ENCODE measurements around the gene OR7D2.
"Not testable (repeated sequence)": the region's sequence is repeated elsewhere in the genome, so short reads cannot be mapped to it uniquely, and the experiment has no call there.

OR7D2 gene

DNA sequence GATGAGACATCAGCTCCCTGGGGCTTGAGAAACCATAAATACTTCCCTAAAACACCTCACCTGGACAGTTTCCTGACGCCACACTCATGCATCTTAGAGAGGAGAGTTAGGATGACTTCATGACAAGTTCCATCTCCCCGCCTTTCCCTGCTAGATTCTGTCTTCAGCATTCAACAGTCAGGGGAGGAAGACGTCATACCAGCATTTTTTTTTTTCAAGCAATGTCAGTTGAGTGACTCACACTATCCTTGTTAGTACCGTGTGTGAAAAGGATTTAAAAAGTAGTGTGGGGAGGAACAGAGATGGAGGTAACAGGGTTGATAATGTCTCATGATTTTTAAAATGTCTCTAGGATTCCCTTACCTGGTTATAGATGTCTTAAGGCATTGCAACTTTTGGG lies at the start of gene OR7D2:
OR7D2 (plus strand) TSS at position 79 of the 400 bp plus-strand sequence. CDS start 6,803 bp downstream, outside the sequence.
- DNase-seq = no peak

DNA sequence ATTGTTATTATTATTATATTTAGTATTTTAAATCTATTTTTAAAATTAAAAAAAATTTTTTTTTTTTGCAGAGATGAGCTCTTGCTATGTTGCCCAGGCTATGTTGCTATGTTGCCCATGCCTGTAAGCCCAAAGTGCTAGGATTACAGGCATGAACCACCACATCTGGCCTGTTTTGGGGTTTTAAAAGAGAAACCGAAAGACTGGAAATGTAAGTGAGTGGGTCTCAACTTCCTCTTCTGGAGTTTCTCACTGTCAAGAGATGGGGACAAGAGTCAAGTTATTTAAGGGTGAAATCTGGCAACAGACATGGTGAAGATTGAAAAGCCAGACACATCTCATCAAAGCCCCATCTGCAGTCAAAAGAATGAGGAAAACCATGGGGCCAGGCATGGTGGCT lies 47.8 kb upstream of the OR7D2 start:
- no peak for DNase-seq

DNA sequence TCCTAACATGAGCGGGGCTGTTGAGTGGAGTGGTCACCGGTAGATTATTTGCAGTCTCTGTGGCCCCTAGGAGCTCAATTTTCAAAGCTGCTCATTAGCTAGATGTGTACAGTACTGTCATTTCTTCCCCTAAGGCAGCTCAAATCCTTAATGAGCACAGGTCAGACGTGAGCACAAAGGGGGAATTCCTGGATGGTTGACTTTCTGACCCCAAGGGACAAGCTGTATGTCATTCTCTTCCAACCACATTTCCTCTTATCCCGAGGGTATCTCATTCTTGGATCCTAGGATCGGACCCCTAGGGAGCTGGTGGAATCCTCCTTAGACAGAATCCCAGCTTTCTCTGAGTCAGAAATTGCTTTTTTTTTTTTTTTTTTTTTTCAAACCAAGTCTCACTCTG lies 46.4 kb upstream of the OR7D2 start:
- DNase-seq = no peak

DNA sequence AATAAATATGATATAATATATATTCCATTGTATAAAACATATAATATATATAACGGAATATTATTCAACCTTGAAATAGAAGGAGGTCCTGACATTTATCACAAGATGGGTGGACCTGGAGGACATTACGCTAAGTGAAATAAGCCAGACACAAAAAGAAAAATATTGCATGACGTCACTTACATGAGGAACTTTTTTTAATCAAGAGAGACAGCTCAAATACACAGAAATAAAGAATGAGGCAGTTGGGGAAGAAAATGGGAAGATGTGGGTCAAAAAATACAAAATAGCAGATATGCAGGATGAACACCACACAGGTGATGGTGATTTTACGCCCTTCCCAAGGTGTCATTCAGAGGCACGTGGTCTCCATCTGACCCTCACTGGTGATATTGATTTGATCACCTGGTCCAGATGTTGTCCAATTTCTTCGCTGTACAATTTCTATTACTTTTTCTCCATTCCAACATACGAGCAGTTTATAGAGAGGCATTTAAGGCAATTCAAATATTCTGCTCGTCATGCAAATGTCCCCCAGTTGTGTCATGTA lies 39.1 kb upstream of the OR7D2 start:
- no peak for DNase-seq

DNA sequence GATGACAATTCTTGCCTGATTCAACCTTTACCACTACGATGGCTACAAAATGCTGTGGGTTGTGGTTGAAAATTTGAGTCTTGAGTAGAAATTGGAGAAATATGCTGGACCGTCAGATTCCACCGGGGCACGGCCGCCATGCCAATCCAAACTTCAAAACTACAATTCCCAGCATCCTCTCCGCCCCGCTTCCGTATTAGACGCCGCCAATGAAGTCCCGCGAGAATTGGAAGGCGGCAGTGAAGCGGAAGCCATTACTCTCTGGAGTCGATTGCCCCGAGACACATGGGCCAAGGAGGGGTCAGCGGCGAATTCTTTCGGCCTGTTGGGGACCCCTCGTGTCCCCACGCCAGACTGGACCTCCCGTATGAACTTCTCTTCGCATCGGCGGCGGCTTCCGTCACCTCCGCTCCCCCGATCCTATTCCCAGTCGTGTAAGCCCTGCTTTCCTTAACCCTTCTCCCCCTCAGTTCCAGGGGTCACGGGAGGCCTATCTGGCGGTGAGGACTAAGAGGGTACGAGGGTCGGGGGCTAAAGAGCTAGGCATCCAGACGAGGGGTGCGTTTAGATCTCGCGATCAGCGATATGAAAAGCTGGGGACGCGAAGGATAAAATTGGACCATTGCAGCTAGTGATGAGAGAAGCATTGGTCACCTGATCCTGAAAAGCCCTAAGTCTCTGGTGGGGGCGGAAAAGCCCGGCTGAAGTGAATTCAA lies 38.5 kb upstream of the OR7D2 start, which contains the start of gene ZNF317:
ZNF317 (plus strand) TSS at position 239 of the 716 bp plus-strand sequence. CDS start 15,620 bp downstream, outside the sequence.
- DNase-seq = peak; percentile 81

DNA sequence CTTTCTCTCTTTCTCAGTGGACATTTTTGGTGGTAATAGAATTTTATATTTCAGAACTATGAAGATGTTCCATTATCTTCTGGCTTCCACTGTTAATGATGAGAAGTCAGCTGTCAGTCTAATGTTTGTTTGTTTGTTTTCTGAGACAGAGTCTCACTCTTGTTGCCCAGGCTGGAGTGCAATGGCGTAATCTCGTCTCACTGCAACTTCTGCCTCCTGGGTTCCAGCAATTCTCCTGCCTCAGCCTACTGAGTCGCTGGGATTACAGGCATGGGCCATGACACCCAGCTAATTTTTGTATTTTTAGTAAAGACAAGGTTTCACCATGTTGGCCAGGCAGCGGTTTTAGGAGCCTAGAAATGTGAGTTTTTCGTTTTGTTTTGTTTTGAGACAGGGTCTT lies 33.9 kb upstream of the OR7D2 start:
- no peak for DNase-seq

DNA sequence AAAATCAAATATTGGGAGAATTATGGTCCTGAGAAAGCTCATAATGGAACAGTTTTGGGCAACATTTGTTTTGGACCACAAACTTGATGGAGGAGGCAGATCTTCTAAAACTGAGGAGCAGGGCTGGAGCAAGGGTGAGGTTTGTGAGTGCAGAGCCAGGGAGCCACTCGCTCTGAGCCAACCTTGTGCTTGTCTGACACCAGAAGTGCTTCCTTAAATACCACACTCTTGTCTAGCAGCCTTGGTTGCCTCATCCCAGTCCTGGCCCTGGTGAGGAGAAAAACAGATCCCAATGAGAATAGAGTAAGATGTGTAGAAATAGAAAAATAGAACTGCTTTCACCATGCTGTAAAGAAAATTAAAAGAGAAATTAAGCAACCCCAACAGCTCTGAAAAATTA lies 31.9 kb upstream of the OR7D2 start:
- DNase-seq = no peak

DNA sequence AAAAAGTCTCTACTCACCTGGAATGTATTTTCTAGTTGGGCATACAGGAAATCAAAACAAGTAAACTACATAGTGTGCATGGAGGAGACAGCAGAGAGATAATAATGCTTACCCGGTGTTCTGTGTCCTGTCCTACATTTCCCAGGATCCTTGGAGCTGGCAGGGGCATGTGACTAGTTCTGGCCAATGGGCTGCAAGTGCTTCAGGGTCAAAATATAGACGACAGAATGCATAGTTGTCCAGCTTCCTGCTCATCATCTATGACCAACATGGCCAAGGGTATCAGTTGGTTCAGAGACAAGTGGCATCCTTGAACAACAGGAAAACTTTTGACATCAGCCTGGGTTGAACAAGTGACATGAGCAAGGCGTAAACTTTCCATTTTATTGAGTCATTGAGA lies 30.1 kb upstream of the OR7D2 start:
- no peak for DNase-seq

DNA sequence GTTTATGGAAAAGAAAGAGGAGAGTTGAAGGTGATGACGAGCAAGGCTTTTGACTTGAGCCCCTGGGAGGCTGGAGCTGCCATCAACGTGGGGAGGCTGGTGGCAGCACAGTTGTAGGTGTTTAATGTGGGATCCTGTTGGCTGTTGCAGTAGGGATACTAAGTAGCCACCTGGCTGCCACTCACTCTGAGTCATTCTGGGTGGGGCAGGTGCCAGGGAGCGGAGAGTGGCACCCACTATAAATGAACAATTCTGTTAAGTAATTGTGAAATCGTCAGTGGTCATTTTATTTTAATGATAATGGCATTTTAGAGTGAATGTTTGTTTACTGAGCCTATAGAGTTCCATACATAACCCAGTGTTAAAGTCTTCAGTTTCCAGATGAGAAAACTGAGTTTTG lies 28.8 kb upstream of the OR7D2 start:
- DNase-seq = no peak

DNA sequence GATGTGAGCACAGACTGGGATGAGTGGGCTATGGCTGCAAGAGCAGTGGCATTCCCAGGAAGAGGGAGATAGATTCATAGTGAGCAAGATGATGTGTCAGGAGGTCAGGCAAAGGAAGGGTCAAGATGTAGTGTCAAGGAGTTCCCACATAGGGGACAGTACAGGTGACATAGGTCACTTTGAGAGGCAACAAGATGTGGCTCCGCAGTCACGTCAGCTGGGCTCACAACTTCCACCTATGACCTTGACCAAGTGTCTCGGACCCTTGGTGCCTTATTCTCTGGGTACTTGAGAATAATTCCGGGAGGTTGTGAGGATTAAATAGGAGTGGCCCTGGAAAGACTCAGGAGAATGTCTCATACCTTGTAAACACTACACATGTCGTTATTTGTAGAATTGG lies 28.1 kb upstream of the OR7D2 start:
- no peak for DNase-seq

DNA sequence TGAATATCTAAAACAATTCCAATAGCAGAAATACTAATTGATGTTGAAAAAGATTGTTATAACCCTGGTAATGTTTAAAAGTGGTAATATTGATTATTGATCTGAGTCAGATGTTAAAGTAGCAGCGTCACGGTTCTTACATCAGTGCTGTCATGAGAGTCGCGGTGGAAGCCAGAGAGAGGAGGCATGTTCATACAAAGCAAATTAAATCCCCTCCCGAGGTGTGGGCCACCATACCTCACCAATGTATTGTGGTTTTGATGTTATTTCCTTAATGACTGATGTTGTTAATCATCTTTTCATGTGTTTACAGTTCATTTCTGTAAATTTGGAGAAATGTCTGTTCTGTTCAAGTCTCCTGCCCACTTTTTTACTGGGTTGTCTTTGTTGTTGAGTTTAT lies 27.4 kb upstream of the OR7D2 start:
- no peak for DNase-seq

DNA sequence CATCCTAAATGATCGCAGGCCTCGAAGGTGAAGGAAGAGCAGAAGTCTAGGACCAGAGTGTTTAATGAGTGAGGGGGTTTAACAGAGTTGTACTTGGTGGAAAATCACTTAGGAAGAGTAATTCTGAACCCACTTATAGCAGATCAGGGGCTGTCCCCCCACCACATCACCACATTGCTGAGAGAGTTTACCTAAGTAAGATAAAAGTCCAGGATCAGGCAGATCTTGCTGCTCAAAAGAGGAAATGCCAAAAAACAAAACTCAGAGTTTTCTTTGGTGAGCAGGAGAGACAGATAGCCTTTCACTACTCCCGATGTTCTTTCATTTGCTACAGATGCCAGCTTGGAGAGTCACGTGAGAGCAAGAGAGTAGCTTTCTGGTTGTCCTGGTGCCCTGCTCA lies 23.2 kb upstream of the OR7D2 start:
- no peak for DNase-seq

DNA sequence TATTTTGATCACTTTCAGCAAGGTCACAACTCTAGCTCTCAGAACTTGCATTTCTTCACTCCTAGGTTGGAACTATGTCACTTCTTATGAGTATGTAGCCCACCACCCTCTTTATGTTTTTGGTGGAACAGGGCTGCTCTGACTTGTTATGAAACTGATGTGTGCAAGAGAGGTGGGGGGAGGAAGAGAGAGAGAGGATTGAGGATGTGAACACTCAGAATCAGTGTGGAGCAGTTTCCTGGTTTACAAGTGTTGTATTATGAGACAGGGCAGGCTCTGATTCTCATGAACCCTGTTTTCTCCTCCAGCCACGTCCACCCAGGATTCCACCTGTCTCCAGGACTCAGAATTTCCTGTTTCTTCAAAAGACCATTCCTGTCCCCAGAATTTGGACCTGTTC lies 22.5 kb upstream of the OR7D2 start:
- DNase-seq = no peak

DNA sequence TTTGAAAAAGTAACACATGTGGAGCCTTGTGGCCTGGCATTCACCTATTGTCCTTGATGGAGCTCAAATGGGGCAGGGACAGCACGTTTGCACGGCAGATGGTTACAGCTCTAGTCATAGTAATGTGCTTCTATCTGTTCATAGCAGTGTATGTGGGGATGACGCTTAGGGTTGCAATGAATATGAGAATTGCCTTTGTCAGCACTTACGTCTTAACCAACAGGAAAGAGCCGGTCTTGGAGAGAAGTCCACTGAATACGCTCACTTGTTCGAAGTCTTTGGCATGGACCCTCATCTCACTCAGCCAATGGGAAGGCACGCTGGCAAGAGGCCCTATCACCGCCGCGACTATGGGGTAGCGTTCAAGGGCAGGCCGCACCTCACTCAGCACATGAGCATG lies 18.9 kb upstream of the OR7D2 start:
- no peak for DNase-seq

DNA sequence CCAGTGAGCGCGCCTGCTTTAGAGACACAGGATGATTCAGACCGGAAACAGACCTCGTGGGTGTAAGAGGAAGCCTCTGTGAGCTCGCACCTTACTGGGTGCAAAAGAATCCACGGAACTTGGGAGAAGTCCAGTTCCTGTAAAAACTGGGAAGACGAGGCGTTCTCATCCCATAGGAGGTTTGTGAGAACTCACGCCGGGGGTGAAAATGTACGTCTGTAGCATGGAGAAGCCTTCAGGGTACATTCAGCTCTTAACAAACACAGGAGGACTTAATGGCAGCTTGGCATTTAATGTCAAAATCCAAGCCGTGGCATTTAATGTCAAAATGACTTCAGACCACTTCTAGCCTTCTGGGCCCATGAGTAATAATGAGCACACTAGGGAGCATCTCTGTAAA lies 17.4 kb upstream of the OR7D2 start:
- no peak for DNase-seq

DNA sequence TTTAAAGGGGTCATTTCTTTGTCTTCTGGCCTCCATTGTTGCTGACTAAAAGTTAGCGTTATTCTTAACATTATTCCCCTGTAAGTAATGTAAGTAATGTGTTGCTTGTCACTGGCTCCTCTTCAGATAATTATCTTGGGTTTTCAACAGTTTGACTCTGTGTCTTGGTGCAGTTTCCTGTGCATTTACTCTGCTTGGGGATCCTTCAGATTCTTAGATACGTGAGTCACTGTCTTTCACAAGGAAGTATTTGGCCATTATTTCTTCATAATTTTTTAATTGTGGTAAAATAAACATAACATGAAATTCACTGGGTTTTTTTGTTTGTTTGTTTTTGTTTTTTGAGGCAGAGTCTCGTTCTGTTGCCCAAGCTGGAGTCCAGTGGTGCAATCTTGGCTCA lies 13.5 kb upstream of the OR7D2 start:
- DNase-seq = no peak

DNA sequence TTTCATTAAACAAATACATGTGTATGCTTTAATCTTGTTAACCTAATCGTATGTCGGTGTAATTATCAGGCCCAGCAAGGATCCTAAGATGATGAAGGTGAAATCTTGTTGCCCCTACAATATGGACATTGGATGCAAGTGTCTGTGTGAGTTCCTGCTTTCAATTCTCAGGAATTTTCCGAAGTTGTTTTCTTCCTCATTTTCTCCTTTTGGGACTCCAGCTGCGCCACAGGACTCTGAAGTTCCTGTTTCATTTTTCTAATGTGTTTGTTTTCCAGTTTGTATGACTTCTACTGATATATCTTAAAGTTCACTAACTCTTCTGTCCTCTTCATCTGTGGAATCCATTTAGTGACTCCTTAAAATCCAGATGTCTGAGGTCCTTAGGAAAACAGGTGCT lies 11.9 kb upstream of the OR7D2 start:
- DNase-seq = no peak

DNA sequence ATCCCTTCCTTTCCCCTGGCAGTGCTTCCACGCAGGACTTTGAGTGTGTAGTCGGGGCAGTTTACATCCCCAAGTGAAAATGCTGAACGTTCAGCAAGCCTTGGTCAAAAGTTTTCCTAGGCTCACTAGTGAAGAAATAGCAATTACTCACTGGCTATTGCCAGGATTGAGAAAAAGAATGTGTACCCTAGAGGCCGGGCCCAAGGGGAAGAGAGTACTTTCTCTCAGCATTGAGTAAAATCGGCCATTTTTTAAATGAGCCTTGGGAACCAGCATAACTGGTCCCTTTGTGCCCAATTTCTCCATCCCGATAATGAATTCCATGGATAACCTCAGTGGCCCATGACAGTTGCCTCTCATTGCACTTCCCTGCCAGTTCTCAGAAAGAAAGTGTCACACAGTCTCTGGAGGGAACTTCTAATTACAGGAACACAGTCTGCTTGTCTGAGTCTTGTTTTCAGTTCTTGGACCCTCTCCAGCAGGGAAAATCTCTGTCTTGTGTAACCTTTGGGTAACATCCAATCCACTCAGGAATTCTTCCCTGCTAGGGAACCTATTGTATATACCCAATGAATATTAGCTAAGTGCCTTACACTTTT lies 7.3 kb upstream of the OR7D2 start:
- DNase-seq = no peak

DNA sequence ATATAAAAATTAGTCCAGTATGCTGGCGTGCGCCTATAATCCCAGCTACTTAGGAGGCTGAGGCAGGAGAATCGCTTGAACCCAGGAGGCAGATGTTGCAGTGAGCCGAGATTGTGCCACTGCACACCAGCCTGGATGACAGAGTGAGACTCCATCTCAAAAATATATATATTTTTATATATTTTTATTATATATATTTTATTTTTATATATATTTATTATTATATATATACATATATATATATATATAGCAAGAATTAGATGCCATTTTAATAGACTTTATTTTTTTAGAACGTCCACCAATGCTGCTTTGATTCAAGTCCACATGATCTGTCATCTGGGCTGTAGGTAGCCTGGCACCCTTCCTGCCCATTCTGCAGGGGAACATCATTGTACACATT lies 3.5 kb upstream of the OR7D2 start:
- no peak for DNase-seq

DNA sequence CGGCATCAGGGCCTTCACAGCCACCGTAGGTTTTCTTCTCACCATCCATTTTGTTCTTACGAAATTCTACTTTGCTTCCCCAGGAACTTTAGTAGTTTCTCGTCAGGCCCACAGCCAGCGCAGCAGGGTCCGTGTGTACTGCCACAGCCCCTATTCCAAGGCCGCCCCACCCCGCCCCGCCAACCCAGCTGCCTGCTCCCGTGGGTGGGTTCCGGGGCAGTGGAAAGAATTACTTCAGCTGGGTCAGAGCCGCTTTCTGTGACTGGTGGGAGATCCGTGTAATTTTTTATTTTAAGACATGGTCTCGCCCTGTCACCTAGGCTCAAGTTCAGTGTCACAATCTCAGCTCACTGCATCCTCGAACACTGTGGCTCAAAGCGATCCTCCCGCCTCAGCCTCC lies 4.2 kb downstream of the OR7D2 start:
- DNase-seq = no peak

DNA sequence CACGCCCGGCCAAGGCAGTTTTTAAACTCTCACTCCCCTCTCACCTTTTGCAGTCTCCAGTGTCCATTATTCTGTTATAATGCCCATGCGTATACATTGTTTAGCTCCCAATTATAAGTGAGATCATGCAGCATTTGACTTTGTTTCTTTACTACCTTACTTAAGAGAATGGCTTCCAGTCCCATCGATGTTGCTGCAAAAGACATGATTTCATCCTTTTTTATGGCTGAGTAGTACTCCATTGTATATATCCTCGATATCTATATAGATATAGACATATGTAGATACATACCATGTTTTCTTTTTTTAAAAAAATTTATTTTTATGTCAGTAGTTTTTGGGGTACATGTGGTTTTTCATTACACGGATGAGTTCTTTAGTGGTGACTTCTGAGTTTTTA lies 8.4 kb downstream of the OR7D2 start:
- DNase-seq = no peak

DNA sequence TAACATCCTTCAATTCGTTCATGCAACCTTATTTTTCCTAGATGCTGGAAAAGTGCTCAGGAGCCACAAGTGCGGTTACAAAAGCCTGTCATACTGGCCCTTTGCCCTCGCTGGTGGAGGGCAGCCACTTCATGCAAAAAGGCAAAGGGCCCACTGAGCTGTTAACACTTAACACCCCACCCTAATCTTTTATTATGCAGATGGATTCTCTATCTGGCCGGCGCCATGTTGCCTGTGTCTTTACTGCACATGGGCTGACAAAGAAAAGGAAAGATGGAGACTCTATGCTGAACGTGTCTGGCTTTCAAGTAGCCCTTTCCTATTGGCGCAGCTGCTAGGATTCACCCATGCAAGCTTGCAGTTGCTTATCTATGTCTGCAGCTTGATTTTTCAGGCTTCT lies 10.8 kb downstream of the OR7D2 start:
- no peak for DNase-seq

DNA sequence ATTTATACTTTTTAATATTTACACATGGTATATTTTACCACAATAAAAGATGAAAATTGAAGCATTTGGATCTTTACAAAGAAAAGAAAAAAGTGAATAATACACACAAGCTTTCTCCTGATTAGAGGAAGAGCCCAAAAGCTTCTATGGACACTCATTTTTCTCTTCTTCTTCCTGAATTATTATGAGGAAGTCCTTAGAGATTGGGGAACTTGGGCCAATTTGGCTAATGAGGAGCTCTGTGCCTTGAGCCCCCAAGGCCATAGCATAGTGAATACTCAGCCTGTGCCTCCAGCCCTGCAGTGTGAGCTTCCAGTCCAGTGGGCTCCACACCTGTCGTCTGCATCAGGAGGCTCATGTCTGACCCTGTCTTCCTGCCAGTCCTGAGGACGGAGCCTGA lies 19.3 kb downstream of the OR7D2 start:
- not testable (repeated sequence) for DNase-seq

DNA sequence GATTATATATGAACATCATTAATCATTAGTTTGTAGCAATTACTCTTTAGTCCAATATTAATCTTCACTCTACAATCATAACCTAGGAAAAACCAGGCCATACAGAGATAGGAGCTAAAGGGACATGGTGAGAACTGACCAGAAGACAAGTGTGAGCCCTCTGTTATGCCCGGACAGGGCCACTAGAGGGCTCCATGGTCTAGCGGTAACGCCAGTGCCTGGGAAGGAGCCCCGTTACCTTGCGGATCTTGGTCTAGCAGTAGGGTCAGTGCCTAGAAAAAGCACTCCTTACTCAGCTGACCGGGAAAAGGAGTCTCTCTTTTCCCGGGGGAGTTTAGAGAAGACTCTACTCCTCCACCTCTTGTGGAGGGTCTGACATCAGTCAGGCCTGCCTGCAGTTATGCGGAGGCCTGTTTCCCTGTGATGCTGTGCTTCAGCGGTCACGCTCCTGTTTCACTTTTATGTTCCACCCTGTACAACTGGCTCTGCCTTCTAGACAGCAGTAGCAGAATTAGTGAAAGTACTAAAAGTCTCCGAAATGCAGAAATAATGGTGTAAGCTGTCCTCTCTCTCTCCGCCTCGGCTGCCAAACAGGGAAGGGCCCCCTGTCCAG lies 26.8 kb downstream of the OR7D2 start:
- DNase-seq = peak; percentile 53
